Right kidney (tissue), 9 donors: ENCODE data around the gene CHCHD5.
"Not testable (repeated sequence)": the region's sequence is repeated elsewhere in the genome, so short reads cannot be mapped to it uniquely, and the experiment has no call there.

ENCODE experiments used
- DNase-seq: peaks from one replicate; pipeline ENCODE4 v3.0.0-alpha.2; 2016
- long read RNA-seq, 8 donors: transcript quantifications; one replicate each; lab custom pipeline, GENCODE V29; 2026

The CHCHD5 gene, protein sequence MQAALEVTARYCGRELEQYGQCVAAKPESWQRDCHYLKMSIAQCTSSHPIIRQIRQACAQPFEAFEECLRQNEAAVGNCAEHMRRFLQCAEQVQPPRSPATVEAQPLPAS
- long read RNA-seq, donor 1, transcript CHCHD5-201 (4 exons, 691 nt) = major isoform, 26 of 28 reads
- long read RNA-seq, donor 1, partial matches to known transcripts = 0 of 28 reads
- long read RNA-seq, donor 1, other reads (novel, unspliced or antisense) = 0 of 28 reads
- long read RNA-seq, donor 2, transcript CHCHD5-201 (4 exons, 691 nt) = major isoform, 15 of 15 reads
- long read RNA-seq, donor 2, partial matches to known transcripts = 0 of 15 reads
- long read RNA-seq, donor 2, other reads (novel, unspliced or antisense) = 0 of 15 reads
- long read RNA-seq, donor 3, transcript CHCHD5-201 (4 exons, 691 nt) = major isoform, 15 of 15 reads
- long read RNA-seq, donor 3, partial matches to known transcripts = 0 of 15 reads
- long read RNA-seq, donor 3, other reads (novel, unspliced or antisense) = 0 of 15 reads
- long read RNA-seq, donor 4, transcript CHCHD5-201 (4 exons, 691 nt) = major isoform, 25 of 34 reads
- long read RNA-seq, donor 4, partial matches to known transcripts = 9 of 34 reads
- long read RNA-seq, donor 4, other reads (novel, unspliced or antisense) = 0 of 34 reads
- long read RNA-seq, donor 5, transcript CHCHD5-201 (4 exons, 691 nt) = major isoform, 30 of 39 reads
- long read RNA-seq, donor 5, partial matches to known transcripts = 9 of 39 reads
- long read RNA-seq, donor 5, other reads (novel, unspliced or antisense) = 0 of 39 reads
- long read RNA-seq, donor 6, transcript CHCHD5-201 (4 exons, 691 nt) = major isoform, 24 of 34 reads
- long read RNA-seq, donor 6, partial matches to known transcripts = 9 of 34 reads
- long read RNA-seq, donor 6, other reads (novel, unspliced or antisense) = 0 of 34 reads
- long read RNA-seq, donor 7, transcript CHCHD5-201 (4 exons, 691 nt) = major isoform, 43 of 57 reads
- long read RNA-seq, donor 7, partial matches to known transcripts = 12 of 57 reads
- long read RNA-seq, donor 7, other reads (novel, unspliced or antisense) = 0 of 57 reads
- long read RNA-seq, donor 8, transcript CHCHD5-201 (4 exons, 691 nt) = major isoform, 32 of 39 reads
- long read RNA-seq, donor 8, partial matches to known transcripts = 7 of 39 reads
- long read RNA-seq, donor 8, other reads (novel, unspliced or antisense) = 0 of 39 reads

DNA sequence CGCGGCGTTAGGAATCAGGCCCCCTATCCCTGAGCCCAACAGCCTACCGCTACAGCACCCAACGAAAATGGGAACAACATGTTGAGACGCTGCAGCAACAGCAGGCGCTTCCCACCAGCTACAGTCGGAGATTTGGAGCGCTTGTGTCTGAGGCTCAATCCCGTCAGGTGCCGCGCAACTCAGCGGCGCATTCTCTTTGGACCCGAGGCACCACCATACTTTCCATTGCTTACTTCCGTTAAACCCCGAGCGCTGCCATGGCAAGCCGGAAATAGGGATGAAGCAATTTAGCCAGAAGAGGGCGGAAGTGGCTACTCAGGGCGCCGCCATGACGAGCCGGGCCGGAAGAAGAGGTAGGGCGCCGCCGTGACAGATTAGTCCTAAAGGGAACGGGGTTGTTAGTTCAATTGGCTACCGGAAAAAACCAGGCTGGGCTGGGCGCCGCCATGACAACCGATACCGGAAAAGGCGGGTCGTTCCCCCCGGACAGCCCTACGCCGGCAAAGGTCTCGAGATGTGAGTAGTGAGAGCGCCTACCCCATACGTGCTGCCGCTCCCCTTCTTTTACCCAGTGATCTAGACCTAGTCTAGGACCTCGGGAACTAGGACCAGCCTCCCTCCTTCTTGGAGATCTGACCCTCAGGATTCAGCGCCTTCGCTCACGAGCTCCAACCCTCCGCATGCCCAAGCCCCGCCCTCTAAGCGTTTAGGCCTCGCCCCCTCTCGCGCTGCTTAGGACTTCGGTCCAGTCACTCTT is at the start of gene CHCHD5:
CHCHD5 (plus strand) TSS at position 476 of the 757 bp plus-strand sequence; CDS start at position 515, 39 bp downstream.
- DNase-seq = peak; percentile 94

DNA sequence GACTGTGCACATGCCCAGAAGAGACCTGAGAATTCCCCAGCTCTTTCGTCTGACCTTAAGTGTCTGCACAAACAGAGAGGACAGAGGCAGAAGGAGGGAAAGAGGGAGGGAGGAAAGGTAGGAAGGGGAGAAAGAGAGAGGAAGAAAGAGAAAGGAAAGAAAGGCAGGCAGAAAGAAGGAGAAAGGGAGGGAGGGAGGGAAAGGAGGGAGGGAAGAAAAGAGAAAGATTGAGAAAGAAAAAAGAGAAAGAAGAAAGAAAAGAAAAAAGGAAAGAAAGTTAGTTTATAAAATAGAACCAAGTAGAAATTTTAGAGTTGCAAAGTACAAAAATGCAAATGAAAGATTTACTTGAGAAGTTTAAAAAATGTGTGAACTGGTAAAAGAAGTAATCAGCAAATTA is 49.6 kb upstream of the CHCHD5 start:
- DNase-seq = no peak

DNA sequence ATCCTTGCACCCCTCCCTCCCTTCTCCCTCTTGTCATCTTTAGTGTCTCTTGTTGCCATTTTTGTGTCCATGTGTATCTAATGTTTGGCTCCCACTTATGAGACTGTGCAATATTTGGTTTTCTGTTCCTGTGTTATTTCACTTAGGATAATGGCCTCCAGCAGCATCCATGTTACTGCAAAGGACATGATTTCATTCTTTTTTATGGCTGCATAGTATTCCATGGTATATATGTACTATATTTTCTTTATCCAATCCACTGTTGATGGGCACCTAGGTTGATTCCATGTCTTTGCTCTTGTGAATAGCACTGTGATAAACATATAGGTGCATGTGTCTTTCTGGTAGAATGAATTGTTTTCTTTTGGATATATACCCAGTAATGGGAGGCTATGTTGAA is 47.7 kb upstream of the CHCHD5 start:
- DNase-seq = not testable (repeated sequence)

DNA sequence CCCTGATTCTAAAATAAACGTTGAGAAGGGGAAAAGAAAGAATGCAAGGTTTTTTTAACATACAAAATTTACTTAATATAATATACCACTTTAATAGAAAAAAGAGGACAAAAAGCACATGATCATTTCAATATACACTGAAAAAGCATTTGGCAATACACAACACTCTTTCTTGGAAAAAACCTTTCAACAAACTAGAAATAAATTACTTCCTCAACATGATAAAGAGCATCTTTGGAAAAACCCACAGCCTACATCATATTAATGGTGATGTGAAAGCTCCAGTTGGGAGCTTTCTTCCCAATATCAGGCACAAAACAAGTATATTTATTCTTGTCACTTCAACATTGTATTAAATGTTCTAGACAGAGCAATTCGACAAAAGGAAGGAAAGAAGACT is 45.1 kb upstream of the CHCHD5 start:
- no peak for DNase-seq

DNA sequence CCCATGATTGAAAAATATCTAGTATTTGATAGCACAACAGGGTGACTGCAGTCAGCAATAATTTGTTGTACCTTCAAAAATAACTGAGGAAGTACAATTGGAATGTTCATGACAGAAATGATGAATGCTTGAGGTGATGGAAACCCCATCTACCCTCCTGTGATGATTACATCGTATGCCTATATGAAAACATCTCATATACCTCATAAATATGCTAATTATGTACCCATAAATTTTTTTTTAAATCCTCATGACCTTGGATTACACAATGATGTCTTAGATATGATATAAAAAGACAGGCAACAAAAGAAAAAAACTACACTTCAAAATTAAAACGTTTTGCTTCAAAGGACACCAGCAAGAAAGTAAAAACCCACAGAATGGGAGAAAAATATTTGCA is 43.5 kb upstream of the CHCHD5 start:
- no peak for DNase-seq

DNA sequence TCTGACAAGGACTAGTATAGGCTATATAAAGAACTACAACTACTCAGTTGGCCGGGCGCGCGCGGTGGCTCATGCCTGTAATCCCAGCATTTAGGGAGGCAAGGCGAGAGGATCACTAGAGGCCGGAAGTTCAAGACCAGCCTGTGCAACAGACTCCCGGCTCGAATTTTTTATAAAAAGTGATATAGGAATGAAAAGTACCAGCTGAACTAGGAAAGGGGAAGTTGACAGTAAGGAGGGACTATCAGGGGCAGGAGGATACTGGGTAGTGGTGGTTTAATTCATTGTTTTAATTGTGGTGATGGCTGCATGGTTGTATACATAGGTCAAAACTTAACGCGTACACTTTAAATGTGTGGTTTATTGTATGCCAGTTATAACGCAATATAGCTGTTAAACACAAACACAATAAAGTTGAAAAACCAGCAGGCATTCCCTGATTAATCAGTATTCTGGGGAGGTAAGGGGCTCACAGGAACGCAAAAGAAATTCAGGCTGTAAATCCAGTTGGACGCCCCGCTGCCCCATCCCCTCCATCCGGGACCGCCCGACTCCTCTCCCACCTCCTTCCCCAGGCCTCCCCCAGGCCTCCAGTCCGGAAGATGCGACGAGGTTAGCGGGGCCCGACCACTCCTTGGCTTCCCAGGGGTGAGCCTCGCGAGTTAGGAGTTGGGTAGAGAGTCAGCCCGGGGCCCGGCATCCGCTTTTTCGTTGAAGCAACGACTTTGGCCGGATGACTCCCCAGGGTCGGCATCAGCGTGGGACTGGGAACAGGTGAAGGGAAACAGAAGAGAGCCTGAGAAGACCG is 42.9 kb upstream of the CHCHD5 start:
- no peak for DNase-seq

DNA sequence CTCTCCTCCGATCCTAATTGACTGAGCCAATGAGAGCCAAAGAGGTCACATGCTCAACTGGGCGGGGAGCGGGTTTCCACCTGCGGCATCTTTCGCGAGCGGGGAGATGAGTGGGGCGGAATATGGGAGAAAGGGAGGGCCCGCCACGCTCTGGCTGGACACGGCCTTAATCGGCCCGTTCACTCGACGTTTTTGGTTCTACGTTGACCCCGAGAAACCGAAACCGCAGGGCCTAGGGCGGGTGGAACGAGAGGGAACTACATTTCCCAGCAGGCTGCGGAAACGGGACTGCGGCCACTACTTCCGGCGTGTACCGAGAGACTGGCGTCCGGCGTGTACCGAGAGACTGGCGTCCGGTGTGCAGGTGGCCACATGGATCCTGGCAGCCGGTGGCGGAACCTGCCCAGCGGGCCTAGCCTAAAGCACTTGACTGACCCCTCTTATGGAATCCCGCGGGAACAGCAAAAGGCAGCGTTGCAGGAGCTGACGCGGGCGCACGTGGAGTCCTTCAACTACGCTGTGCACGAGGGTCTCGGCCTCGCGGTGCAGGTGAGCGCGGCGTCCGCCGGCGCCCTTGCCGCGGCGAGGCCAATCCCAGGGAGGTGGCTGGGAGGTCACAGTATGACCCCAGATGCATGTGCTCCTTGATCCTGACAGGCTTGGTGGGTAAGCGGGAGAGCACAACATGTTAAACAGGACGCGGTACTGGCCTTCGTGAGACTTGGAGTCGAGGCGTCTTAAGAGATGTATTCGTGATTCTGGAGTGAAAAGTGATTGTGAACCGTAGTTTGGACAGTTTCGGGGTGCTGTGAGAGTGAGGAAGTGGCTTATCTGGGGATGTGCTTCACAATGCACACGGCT is 42.1 kb upstream of the CHCHD5 start, which contains the start of gene POLR1B:
POLR1B (plus strand) TSS at position 343 of the 861 bp plus-strand sequence; CDS start at position 373, 30 bp downstream.
- DNase-seq = peak; percentile 99

DNA sequence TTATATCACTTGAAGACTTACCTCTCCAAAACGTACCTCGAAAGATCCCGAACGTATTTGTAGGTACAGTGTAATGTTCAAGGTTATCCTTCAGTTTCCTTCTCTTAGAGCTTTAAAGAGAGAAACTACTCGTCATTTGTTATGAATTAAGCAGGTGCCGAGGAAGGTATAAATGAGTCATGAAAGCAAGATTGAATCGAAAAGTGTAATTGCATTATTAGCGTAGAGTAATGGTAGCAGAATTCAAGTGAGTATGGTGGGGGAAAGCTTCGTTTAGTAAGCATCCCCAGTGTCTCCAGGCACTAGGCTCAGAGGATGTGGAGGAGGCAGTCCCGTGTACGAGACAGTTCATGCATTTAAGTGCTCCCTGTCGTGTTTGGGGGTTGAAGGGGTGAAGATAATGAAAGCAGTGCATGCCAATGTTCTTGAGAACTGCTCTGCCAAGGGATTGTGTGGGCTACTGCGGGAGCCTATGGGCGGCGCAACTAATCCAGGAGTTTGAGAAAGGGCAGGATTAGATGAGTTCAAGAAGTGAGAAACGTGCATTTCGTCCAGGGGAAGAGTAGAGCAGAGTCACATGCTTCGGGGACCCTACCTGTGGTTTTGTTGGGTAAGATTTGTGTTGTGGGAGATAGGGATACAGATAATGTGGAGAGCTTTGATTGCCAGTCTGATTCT is 41.3 kb upstream of the CHCHD5 start:
- DNase-seq = peak; percentile 15

DNA sequence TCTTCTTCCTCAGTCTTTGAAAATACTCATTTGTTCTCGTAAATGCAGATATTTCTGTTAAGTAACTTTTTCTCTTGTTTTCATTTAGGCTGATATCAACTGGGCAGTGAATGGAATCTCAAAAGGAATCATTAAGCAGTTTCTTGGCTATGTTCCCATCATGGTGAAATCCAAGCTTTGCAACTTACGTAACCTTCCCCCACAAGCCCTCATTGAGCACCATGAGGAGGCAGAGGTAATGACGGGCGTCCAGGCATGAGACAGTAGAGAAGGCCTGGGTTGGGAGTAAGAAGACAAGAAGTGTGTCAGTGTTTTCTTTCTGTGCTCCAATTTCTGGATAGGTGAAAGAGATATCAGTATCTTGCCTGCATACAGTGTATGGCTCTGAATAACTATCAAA is 37.1 kb upstream of the CHCHD5 start:
- DNase-seq = no peak

DNA sequence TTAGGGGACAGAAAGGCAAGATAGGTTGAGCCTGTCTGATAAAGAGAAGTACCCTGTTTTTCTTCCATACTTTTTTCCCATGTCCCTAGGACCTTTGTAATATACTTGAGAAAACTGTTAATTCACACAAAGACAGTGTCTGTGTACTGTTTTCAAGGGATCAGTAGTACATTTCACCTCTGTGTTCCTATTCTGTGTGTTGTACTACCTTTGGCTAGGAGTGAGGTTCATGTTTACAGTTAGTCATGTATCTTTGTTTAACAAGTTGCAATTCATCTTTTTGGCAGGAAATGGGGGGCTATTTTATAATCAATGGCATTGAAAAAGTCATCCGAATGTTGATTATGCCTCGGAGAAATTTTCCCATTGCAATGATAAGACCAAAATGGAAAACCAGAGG is 35.4 kb upstream of the CHCHD5 start:
- no peak for DNase-seq

DNA sequence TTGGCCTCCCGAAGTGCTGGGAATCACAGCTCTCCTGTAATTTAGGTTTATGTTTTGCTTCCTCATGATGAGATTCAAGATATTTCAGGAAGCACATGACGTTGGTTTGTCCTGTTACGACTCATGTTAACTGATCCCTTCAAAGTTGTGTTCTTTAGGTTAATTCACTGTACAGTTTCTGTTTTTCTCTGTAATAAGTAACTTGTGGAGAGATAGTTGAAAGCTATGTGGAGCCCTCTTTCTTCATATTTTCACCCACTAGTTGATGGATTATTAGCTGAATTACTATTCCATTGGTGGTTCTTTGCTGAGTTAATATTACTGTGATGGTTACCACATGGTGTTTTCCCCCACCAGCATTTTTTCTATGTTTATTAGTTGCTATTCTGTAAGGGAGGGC is 18.3 kb upstream of the CHCHD5 start:
- no peak for DNase-seq

DNA sequence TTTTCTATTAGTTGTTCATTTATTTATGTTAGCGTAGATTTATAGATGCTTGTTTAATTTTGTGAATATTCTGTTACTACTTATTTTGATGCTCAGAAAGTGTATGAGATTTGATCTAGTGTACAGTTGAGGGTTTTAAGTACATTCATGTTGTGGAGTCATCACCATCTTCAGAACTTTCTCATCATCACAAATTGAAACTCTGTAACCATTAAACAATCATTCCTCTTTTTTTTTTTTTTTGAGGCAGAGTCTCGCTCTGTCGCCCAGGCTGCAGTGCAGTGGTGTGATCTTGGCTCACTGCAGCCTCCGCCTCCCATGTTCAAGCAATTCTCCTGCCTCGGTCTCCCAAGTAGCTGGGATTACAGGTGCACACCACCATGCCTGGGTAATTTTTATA is 17.9 kb upstream of the CHCHD5 start:
- not testable (repeated sequence) for DNase-seq

DNA sequence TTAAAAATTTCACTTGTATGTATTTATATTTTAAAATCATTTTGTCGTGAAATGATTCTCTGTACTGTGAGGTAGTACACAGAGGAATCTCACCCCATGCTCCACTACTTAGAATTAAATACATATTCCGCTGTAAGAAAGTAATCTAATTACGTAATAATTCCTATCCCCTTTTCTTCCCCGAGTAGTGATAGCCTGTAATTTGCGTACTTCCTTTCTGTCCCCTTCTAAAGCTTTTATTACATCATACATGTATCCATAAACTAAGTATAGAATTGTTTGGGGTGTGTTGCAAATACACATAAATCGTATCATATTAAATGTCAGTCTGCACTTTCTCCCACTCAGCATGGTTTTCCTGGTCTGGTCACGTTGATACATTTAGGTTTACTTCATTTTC is 12.4 kb upstream of the CHCHD5 start:
- DNase-seq = no peak

DNA sequence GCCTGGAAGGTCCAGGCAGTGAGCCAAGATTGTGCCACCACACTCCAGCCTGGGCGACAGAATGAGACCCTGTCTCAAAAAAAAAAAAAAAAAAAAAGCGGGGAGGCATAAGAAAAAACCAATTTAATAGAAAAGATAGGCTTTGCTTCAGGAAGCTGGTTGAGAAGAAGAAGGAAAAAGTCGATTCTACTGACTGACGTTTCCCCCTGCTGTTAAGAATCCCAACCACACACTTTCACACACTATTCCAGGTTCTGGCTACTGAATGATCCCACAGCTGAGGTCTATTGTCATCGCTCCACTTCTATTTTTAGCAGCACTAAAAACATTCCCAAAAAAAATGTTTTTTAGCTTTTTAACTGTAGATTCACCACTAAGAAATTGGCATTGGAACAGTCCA is 6.7 kb upstream of the CHCHD5 start:
- DNase-seq = no peak

DNA sequence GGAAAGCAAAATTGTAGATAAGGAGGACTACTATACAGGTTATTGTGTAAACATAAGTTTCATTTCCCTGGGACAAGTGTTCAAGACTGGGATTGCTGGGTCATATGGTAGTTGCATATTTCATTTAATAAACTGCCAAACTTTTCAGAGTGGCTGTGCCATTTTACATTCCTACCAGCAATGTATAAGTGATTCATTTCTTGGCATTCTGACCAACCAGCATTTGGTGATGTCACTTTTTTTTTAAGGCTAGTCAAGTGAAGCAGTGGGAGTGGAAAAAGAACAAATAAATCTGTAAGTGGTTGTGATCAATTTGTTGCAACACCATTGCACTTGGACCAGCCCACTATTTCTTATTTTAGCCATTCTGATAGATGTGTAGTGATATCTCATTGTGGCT is 5.2 kb upstream of the CHCHD5 start:
- DNase-seq = no peak

DNA sequence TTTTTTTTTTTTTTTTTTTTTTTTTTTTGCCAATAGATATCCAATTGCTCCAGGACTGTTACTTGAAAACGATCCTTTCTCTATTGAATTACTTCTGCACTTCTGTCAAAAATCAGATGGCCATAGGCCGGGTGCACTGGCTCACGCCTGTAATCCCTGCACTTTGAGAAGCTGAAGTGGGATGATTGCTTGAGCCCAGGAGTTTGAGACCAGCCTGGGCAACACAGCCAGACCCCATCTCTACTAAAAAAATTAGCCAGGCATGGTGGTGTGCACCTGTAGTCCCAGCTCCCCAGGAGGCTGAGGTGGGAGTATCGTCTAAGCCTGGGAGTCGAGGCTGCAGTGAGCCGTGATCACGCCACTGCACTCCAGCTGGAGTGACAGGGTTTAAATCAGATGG is 4.3 kb upstream of the CHCHD5 start:
- DNase-seq = no peak

DNA sequence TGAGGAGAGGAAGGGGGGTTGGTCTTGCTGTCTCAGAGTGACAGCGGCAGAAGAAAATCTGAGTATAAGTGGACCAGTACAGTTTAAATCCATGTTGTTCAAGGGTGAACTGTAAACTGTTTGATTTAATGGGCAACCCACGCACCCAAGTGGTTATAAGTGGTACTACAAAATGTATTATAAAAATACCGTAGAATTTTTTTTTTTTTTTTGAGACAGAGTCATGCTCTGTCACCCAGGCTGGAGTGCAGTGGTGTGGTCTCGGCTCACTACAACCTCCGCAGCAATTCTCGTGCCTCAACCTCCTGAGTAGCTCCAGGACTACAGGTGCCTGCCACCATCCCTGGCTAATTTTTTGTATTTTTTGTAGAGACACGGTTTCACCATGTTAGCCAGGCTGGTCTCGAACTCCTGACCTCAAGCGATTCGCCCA is 2.1 kb upstream of the CHCHD5 start:
- peak; percentile 44 for DNase-seq

DNA sequence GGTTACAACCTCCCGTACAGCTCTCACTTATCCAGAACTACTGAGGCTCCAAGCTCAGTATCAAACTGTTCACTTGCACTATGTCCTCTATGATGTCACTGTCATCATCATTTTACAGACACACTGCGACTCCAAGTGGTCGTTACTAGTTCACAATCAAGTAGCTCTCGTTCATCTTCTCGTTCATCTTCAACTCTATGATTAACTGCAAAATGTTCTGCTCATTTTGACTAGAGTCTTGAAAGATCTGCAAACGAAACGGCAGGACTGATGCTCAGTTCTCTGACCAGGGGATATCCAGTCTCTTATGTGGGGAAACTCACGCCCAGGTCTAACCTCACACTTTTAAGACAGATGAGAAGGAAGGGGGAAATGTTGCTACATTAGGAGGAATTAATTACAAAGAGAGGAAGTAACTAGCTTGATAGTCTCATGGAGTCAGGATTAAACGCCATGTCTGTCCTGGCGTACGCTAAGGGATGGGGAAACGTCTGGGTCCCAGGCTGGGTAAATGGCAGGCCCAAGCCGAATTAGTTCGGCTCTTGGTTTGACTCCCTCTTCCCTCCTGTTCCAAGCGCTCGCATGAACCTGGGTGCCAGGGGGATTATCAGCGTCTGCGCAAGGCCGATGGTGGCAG is 794 bp upstream of the CHCHD5 start:
- no peak for DNase-seq

DNA sequence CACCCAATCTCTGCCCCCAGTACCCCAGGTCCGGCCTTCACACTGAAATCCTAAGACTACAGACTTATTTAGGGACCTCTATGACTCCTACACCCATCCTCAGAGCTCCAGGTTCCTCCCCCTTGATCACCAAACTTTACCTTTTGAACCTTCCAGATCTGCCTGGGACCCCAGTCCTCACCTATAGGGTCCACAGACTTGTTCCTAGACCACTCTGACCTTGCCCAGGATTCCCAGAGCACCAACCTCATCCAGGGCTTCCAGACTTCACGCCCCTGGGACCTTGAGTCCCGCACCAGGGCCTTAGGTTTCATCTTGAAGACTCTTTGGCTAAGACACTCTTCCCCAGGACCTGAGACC is 462 bp downstream of the CHCHD5 start:
- no peak for DNase-seq
